ENCODE results near the gene TMEM247.

The TMEM247 gene

DNA sequence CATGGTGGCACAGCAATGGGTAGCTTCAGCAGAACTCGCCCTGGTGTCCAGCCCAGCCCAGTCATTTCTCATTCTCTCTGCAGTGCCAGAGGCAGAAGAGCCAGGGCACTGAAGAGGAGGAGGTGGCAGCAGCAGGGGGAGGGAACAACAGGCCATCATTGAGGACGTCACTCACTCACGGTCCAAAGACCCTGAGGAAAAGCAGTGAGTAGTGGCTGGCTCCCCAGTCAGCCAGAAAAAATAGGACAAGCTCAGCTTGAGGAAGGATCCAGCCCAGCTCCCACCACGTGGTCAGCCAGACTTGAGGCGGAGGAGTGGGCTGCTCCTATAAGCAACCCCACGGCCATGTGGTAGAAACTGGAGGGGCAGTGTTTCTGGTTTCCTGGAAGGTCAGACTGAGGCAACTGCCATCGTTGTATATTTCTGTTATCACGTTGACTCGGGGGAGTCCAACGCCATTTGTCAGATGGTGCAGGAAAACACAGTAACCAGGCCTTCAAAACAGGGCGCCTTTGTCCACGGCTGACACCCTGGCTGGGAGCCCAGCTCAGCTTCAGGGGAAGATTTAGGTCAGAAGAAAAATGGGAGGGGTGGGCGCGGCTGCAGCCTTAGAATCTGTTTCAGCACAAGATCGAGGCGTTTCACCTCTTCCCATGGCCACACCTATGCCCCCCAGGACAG lies 19.0 kb upstream of the TMEM247 start:
- TF ChIP-seq, protein P1, sequence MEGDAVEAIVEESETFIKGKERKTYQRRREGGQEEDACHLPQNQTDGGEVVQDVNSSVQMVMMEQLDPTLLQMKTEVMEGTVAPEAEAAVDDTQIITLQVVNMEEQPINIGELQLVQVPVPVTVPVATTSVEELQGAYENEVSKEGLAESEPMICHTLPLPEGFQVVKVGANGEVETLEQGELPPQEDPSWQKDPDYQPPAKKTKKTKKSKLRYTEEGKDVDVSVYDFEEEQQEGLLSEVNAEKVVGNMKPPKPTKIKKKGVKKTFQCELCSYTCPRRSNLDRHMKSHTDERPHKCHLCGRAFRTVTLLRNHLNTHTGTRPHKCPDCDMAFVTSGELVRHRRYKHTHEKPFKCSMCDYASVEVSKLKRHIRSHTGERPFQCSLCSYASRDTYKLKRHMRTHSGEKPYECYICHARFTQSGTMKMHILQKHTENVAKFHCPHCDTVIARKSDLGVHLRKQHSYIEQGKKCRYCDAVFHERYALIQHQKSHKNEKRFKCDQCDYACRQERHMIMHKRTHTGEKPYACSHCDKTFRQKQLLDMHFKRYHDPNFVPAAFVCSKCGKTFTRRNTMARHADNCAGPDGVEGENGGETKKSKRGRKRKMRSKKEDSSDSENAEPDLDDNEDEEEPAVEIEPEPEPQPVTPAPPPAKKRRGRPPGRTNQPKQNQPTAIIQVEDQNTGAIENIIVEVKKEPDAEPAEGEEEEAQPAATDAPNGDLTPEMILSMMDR (IDR thresholded peaks at IDR 0.05; ENCODE audit: insufficient read depth, low read length, missing control alignments), result no peak
- POLR2A ChIA-PET, result interaction anchor here (0.7 kb wide), 1 partner anchor 459 kb away, joined by 3 read pairs; no protein-coding TSS in a partner anchor
- CTCF ChIA-PET, result interaction anchor here (0.8 to 3.8 kb wide), 23 partner anchors 10 to 517 kb away, joined by 3 to 22 read pairs (median 4); no protein-coding TSS in a partner anchor
- no peak for DNase-seq (ENCODE audit: low read depth, low spot score)
- H3K4me3 ChIP-seq (ENCODE audit: low read depth, low read length), result no peak overlapping the region

DNA sequence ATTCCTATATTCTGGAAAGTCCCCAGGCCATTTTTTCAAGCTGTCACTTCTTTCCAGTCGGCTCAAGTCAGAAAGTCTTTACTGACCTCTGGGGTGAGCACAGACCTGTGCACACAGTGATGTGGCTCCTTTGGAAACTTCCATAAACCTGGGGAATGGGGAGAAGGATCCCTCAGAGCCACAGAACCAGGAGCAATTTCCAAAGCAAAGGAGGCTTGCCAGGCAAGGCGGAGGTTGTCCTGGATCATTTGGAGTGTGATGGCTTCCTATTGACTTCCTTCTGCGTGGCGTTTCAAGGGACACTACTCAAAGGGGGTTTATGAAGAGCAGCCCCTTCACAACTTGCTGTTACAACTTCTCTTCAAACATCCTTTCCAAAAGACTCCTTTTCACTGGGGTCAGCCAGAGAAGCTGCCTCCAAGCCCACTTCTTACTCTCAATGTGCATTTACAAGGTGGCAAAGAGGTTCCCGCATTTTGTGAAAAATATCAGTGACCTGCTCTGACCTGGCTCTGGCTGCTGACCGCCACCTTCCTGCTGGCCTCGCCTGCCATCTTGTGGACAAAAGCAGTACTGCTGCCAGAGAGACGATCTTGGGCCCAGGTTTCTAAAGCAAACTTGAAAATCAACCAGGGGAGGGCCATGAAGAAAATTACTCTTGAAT lies 18.2 kb upstream of the TMEM247 start:
- ChIA-PET CTCF (interaction anchor here (0.8 to 3.8 kb wide), 23 partner anchors 9 to 466 kb away, joined by 3 to 22 read pairs (median 4); no protein-coding TSS in a partner anchor), POLR2A (interaction anchor here (0.7 kb wide), 1 partner anchor 460 kb away, joined by 3 read pairs; no protein-coding TSS in a partner anchor)
- H3K4me3 ChIP-seq (ENCODE audit: low read depth, low read length), result no peak overlapping the region
- DNase-seq (ENCODE audit: low read depth, low spot score), result no peak
- TF ChIP-seq, protein P1 (IDR thresholded peaks at IDR 0.05; ENCODE audit: insufficient read depth, low read length, missing control alignments), result peak; percentile 94

DNA sequence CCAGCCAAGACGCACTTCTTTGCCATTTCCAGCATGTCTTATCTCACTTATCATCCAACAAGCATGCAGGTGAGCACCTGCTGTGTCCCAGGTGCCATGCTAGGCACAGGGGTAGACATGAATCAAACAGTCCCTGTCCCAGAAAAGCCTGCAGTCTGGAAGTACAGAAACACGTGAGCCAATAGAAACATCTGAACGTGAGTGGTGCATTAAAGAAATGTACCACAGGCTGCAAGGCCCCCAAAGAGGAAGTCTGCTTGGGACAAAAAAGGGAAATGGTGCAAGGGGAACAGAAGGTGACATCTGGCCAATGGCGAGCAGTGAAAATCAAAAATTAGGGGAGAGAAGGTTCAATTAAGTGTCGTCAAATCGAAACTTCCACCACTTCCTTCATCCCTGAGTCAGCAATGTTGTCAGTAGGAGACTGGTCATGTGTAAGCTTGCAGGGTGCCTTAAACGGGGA lies 17.6 kb upstream of the TMEM247 start:
- TF ChIP-seq, protein P1 (IDR thresholded peaks at IDR 0.05; ENCODE audit: insufficient read depth, low read length, missing control alignments), result no peak
- H3K4me3 ChIP-seq (ENCODE audit: low read depth, low read length), result no peak overlapping the region
- DNase-seq (ENCODE audit: low read depth, low spot score), result no peak
- CTCF ChIA-PET, result interaction anchor here (0.6 to 3.8 kb wide), 17 partner anchors 33 to 473 kb away, joined by 3 to 22 read pairs (median 3); no protein-coding TSS in a partner anchor
- POLR2A ChIA-PET, result no interaction called here

DNA sequence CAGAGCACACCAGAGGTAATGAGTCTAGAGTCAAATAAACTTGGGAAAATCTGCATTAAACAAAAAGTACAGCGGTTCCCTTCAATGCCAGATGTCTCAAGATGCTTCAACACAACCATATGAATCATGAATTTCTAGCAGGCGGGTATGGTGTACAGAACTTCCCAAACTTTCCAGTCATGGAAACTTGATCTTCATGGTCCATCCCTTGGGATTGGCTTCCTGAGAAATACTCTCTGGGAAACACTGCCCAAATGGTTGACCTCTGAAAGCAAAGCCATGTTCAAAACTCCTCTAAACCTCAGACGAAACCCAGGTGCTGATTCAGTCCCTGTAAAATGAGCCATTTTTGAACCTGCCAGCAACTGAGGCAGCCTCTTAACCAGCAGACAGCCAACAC lies 16.4 kb upstream of the TMEM247 start:
- no peak overlapping the region for H3K4me3 ChIP-seq (ENCODE audit: low read depth, low read length)
- ChIA-PET POLR2A (no interaction called here), CTCF (interaction anchor here (0.6 to 3.8 kb wide), 13 partner anchors 20 to 811 kb away, joined by 3 to 22 read pairs (median 4); no protein-coding TSS in a partner anchor)
- TF ChIP-seq, protein P1 (IDR thresholded peaks at IDR 0.05; ENCODE audit: insufficient read depth, low read length, missing control alignments), result no peak
- no peak for DNase-seq (ENCODE audit: low read depth, low spot score)

DNA sequence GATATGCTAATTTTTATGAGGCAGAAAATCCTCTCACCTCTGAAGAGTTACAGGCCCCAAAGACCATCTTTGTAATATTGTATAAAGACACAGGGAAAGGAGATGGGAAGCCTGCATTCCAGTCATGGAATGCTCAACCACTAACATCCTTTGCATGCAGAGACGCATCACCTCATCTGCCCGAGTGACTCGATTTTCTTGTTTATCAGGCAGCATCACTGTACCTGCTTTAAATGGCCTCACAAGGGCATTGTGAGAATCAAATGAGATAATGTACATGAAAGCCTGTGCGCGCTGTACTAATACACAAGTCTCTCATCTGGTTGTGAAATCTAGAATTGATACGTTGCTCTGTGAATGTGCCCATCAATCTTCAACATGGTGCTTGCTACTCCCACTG lies 10.2 kb upstream of the TMEM247 start:
- CTCF ChIA-PET, result interaction anchor here (1.3 to 2.1 kb wide), 7 partner anchors 10 to 133 kb away, joined by 3 to 9 read pairs (median 6); no protein-coding TSS in a partner anchor
- TF ChIP-seq, protein P1 (IDR thresholded peaks at IDR 0.05; ENCODE audit: insufficient read depth, low read length, missing control alignments), result no peak
- POLR2A ChIA-PET, result no interaction called here
- no peak overlapping the region for H3K4me3 ChIP-seq (ENCODE audit: low read depth, low read length)
- no peak for DNase-seq (ENCODE audit: low read depth, low spot score)

DNA sequence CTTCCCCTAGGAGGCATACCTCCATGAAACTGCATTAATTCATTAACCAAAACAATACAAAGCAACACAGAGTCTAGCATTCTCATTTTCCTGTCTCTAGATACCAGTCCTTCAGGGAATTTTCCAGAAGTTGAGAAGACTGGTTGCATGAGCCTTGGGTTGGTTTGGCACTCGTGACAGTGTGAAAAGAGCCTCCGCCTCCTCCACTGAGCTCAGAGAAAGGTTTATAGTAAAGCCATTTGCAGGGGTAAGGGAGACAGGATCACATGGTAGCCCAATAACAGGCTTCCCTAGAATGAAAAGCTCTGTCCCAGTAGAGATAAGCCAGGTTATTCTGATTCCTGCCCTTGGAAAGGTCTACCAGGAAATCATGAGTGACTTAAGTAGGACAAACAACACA lies 9.7 kb upstream of the TMEM247 start:
- ChIA-PET POLR2A (no interaction called here), CTCF (interaction anchor here (0.7 to 1.7 kb wide), 9 partner anchors 9 to 186 kb away, joined by 3 to 9 read pairs (median 3); no protein-coding TSS in a partner anchor)
- TF ChIP-seq, protein P1 (IDR thresholded peaks at IDR 0.05; ENCODE audit: insufficient read depth, low read length, missing control alignments), result no peak
- H3K4me3 ChIP-seq (ENCODE audit: low read depth, low read length), result no peak overlapping the region
- DNase-seq (ENCODE audit: low read depth, low spot score), result no peak

Measured in AG04449 (cell line).